C4-2B (cell line): ENCODE data around the gene PPIL1.

Source experiments
- H3K27ac ChIP-seq: fragments of 450-650 bp; 2 replicates; pipeline ENCODE4 v1.5.1; 2017
- CTCF ChIP-seq: fragments of 450-650 bp; conservative IDR thresholded peaks from 2 replicates; pipeline ENCODE4 v1.5.1; 2017; ENCODE audit warnings: mild to moderate bottlenecking
- ZFX ChIP-seq: fragments of 450-650 bp; IDR thresholded peaks from 2 replicates; pipeline ENCODE4 v1.6.1; 2017

The PPIL1 gene

GRCh38 chr6:36860126-36860525, 14.5 kb downstream of the PPIL1 start:
- H3K27ac ChIP-seq: no peak overlapping the region
- TF ChIP-seq ZFX (no peak), CTCF (no peak)

GRCh38 chr6:36858407-36858981, 16.1 kb downstream of the PPIL1 start:
- TF ChIP-seq ZFX (no peak), CTCF (no peak)
- H3K27ac ChIP-seq: no peak overlapping the region

- TF ChIP-seq CTCF (no peak), ZFX (no peak)
These were observed 17.3 kb downstream of the PPIL1 start for GRCh38 chr6:36857325-36857724.

GRCh38 chr6:36856277-36856676, 18.3 kb downstream of the PPIL1 start:
- no peak overlapping the region for H3K27ac ChIP-seq

More at GRCh38 chr6:36857325-36857724, 17.3 kb downstream of the PPIL1 start:
- H3K27ac ChIP-seq: no peak overlapping the region

GRCh38 chr6:36855750-36856149, 18.9 kb downstream of the PPIL1 start:
- no peak for TF ChIP-seq CTCF
- no peak for TF ChIP-seq ZFX
- no peak overlapping the region for H3K27ac ChIP-seq

More at GRCh38 chr6:36856277-36856676, 18.3 kb downstream of the PPIL1 start:
- TF ChIP-seq CTCF: no peak
- no peak for TF ChIP-seq ZFX

GRCh38 chr6:36853325-36853724, 21.3 kb downstream of the PPIL1 start:
- TF ChIP-seq CTCF (no peak), ZFX (no peak)

GRCh38 chr6:36852481-36853147, 22.0 kb downstream of the PPIL1 start:
- TF ChIP-seq CTCF (no peak), ZFX (no peak)
- no peak overlapping the region for H3K27ac ChIP-seq

More at GRCh38 chr6:36853325-36853724, 21.3 kb downstream of the PPIL1 start:
- no peak overlapping the region for H3K27ac ChIP-seq
